GM12872 (cell line): ENCODE measurements around the gene JAZF1.

ENCODE experiments used
- TF ChIP-seq, protein P1 (sequence below): IDR thresholded peaks from 3 replicates; pipeline ENCODE4 v1.5.1; 2011; ENCODE audit warnings: low read depth, mild to moderate bottlenecking, low read length, moderate library complexity; ENCODE audit not compliant: insufficient read depth

JAZF1 gene

DNA sequence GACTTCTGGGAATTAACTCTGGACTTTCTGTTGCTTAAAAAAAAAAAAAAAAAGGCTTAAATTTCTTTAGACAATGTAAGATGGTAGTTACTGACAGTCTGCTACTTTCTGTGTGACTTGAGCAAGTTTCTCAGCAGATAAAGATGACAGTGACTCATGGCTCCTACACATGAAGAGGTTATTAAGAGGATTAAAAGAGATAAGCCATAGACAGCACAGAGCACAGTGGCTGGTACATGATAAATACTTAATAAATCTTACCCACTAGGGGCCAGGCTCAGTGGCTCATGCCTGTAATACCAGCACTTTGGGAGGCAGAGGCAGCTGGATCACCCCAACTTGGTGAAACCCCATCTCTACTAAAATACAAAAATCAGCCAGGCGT is 174.8 kb downstream of the JAZF1 start:
- TF ChIP-seq, protein P1, sequence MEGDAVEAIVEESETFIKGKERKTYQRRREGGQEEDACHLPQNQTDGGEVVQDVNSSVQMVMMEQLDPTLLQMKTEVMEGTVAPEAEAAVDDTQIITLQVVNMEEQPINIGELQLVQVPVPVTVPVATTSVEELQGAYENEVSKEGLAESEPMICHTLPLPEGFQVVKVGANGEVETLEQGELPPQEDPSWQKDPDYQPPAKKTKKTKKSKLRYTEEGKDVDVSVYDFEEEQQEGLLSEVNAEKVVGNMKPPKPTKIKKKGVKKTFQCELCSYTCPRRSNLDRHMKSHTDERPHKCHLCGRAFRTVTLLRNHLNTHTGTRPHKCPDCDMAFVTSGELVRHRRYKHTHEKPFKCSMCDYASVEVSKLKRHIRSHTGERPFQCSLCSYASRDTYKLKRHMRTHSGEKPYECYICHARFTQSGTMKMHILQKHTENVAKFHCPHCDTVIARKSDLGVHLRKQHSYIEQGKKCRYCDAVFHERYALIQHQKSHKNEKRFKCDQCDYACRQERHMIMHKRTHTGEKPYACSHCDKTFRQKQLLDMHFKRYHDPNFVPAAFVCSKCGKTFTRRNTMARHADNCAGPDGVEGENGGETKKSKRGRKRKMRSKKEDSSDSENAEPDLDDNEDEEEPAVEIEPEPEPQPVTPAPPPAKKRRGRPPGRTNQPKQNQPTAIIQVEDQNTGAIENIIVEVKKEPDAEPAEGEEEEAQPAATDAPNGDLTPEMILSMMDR: no peak

DNA sequence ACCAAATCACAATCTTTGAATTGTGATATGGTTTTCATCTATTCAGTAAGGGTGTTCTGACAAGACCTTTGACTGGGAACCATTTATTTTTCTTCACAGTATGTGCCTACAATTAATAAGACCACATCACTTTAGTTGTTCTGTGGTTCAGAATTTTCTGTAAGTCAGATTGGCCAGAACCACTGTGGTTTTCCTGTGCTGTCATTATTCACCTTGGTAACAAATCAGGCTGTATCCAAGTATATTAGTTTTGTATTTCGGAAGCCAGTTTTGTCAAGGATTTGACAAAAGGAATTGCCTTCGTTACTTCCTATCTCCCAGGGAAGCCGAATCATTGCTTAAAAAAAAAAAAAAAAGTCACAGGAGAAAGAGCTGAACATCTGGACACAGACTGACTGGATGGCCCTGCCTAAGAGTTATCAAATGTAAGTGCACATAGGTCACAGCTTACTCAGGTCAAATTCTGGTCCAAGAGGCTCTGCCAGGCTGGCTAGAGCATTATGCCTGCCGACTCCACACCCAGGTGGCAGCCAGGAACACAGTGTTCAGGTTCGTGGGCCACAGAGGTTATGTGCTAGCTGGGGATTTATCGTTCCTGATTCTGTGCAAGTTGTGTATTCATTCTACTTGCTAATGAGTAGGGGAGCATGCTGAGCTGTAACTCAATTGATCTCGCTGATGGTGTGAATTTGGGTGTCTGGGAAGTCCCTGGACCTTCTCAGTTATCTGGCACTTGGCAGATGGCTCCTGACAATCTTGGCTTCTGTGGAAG is 175.3 kb downstream of the JAZF1 start:
- TF ChIP-seq, protein P1: no peak

DNA sequence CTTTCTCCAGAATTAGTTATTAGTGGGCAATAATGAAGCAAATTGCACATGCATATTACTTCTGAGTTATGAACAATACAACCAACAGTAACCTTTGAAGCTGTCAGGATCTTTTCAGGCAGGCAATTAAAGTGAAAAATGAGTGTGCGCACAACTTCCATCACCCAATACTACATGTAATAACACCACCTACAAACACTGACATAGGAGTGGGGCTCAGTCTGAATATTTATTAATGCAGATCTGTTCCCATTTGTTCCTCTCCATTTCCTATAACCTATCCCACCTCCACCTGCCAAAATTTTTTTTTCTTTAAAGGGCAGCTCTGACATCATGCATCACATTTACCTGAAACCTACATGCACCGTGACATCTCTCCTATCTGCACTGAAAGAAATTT is 177.2 kb downstream of the JAZF1 start:
- TF ChIP-seq, protein P1: no peak

GRCh38 chr7:28002638-28003037 is 178.0 kb downstream of the JAZF1 start:
- TF ChIP-seq, protein P1: no peak

GRCh38 chr7:28001896-28002295 is 178.7 kb downstream of the JAZF1 start:
- TF ChIP-seq, protein P1: no peak

GRCh38 chr7:27999829-28000228 is 180.8 kb downstream of the JAZF1 start:
- TF ChIP-seq, protein P1: no peak

DNA sequence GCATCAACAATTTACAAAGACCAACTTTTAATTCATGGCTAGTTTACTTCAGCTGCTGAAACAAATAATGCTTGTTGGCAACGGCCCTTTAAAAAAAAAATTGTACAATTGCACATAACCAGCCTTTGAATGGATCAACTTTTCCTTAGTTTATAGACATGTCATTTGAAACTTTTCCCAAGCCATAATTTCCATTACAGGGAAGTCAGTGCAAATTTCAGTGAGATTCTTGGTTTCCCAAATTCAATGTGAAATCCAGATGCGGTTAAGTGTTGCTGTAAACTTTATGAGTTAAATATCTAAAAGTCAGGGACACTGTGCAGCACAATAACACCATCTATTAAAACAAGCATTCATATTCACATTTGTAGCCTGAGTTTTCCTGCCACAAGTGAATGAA is 182.2 kb downstream of the JAZF1 start:
- TF ChIP-seq, protein P1: no peak
